GM12892 (cell line): Measurements from ENCODE around the gene KRTAP9-1.
"Not testable (repeated sequence)": the region's sequence is repeated elsewhere in the genome, so short reads cannot be mapped to it uniquely, and the experiment has no call there.

Experiments
- POLR2A ChIP-seq: IDR thresholded peaks from 2 replicates; pipeline ENCODE4 v1.6.1; 2011; ENCODE audit warnings: low read depth, low read length, control low read depth
- TAF1 ChIP-seq: IDR thresholded peaks from 2 replicates; pipeline ENCODE4 v1.6.1; 2011; ENCODE audit warnings: low read depth, mild to moderate bottlenecking, control low read depth, low read length, borderline replicate concordance

DNA sequence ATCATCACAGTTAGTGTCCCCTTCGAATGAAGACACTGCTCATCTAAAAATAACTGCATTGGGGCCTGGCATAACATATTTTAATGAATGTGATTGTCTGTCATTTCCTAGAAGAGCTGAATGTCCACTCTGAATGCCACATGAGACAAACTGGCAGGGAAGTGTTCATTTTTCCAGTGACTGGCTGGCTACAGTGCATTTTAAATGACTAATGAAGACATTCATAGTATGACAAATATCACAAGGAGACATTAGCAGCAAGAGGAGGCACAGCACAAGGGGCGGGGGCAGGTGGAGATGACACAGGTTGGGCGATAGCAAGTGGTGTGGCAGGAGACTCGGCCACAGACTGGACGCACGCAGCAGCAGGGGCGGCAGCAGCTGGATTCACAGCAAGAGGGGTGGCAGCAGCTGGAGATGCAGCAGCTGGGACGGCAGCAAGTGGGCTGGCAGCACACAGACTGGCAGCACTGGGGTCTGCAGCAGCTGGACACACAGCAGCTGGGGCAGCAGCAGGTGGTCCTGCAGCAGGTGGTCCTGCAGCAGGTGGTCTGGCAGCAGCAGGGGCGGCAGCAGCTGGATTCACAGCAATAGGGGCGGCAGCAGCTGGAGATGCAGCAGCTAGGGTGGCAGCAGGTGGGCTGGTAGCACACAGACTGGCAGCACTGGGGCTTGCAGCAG, 40.6 kb upstream of the KRTAP9-1 start:
- not testable (repeated sequence) for TF ChIP-seq TAF1, POLR2A
